Neuronal stem cell (in vitro differentiated cells): ENCODE results near the gene SLC38A2. TPM values are rescaled to one million over a fixed set of nuclear protein-coding genes. Genes with fewer than 3 reads are reported as not detected.

Source experiments
- DNase-seq: peaks from one replicate; pipeline ENCODE4 v3.0.0-alpha.2; 2013; ENCODE audit warnings: low spot score
- H2AFZ ChIP-seq: one replicate; pipeline ENCODE4 v1.6.1; 2013; ENCODE audit warnings: mild to moderate bottlenecking, low read length, inconsistent platforms
- H2AK5ac ChIP-seq: 2 replicates; pipeline ENCODE4 v1.6.1; 2013; ENCODE audit warnings: low read depth, mild to moderate bottlenecking, inconsistent platforms, low read length, moderate library complexity, mixed read lengths
- H2BK120ac ChIP-seq: 2 replicates; pipeline ENCODE4 v1.6.1; 2013; ENCODE audit warnings: low read depth, mild to moderate bottlenecking, inconsistent platforms, low read length, moderate library complexity, mixed read lengths
- H2BK12ac ChIP-seq: one replicate; pipeline ENCODE4 v1.6.1; 2013; ENCODE audit warnings: low read length, inconsistent platforms
- H2BK15ac ChIP-seq: 2 replicates; pipeline ENCODE4 v1.6.1; 2013; ENCODE audit warnings: mild to moderate bottlenecking, low read length, inconsistent platforms, mixed read lengths
- H2BK5ac ChIP-seq: one replicate; pipeline ENCODE4 v1.6.1; 2013; ENCODE audit warnings: inconsistent platforms, mild to moderate bottlenecking, low read length, moderate library complexity
- H3K14ac ChIP-seq: one replicate; pipeline ENCODE4 v1.6.1; 2013; ENCODE audit warnings: low read length, inconsistent platforms
- H3K18ac ChIP-seq: 2 replicates; pipeline ENCODE4 v1.6.1; 2013; ENCODE audit warnings: low read length, inconsistent platforms
- H3K23ac ChIP-seq: 2 replicates; pipeline ENCODE4 v1.6.1; 2013; ENCODE audit warnings: low read depth, mild to moderate bottlenecking, mixed read lengths, low read length, inconsistent platforms; ENCODE audit not compliant: poor library complexity
- H3K27ac ChIP-seq: replicated peaks from 3 replicates; pipeline ENCODE4 v1.5.1; 2013; ENCODE audit warnings: low read length, inconsistent platforms
- H3K27me3 ChIP-seq, 3 experiments: 2 replicates each; pipeline ENCODE4 v1.6.1; 2013; ENCODE audit warnings: low read length in 3 of 3, mild to moderate bottlenecking in 2 of 3, inconsistent platforms in 1 of 3, low read depth in 1 of 3, mixed read lengths in 1 of 3, moderate library complexity in 1 of 3; ENCODE audit not compliant: control insufficient read depth in 3 of 3, insufficient read depth in 3 of 3
- H3K36me3 ChIP-seq, 2 donors: replicated peaks in 1 of 2; 2 replicates each; pipeline ENCODE4 v1.6.1; 2013; ENCODE audit warnings: low read length in 2 of 2; ENCODE audit not compliant: control insufficient read depth in 2 of 2, insufficient read depth in 2 of 2
- H3K4ac ChIP-seq: 2 replicates; pipeline ENCODE4 v1.6.1; 2013; ENCODE audit warnings: inconsistent platforms, mild to moderate bottlenecking, low read length, moderate library complexity
- H3K4me1 ChIP-seq, 2 donors: 1 replicate in 1 of 2; 2 replicates in 1 of 2; pipeline ENCODE4 v1.6.1; 2013; ENCODE audit warnings: low read length in 2 of 2, low read depth in 1 of 2; ENCODE audit not compliant: control insufficient read depth in 2 of 2, insufficient read depth in 1 of 2
- H3K4me2 ChIP-seq: one replicate; pipeline ENCODE4 v1.6.1; 2013; ENCODE audit warnings: mild to moderate bottlenecking, low read length, inconsistent platforms; ENCODE audit not compliant: insufficient read depth, poor library complexity, severe bottlenecking
- H3K4me3 ChIP-seq, 2 donors: 2 replicates each; pipeline ENCODE4 v1.5.1; 2013; ENCODE audit warnings: low read length in 2 of 2, mild to moderate bottlenecking in 2 of 2, inconsistent platforms in 1 of 2, moderate library complexity in 1 of 2
- H3K79me1 ChIP-seq: one replicate; pipeline ENCODE4 v1.6.1; 2013; ENCODE audit warnings: low read depth, mild to moderate bottlenecking, inconsistent platforms, low read length, moderate library complexity
- H3K9ac ChIP-seq: one replicate; pipeline ENCODE4 v1.6.1; 2013; ENCODE audit warnings: mild to moderate bottlenecking, low read depth, low read length, inconsistent platforms; ENCODE audit not compliant: poor library complexity
- H3K9me3 ChIP-seq, 2 donors: replicated peaks in 1 of 2; 2 replicates each; pipeline versions ENCODE3 to v1.6.1; 2013; ENCODE audit warnings: low read length in 2 of 2, mild to moderate bottlenecking in 2 of 2, inconsistent platforms in 1 of 2, low read depth in 1 of 2, mixed read lengths in 1 of 2, moderate library complexity in 1 of 2; ENCODE audit not compliant: control insufficient read depth in 2 of 2, insufficient read depth in 1 of 2
- H4K8ac ChIP-seq: one replicate; pipeline ENCODE4 v1.6.1; 2013; ENCODE audit warnings: low read depth, mild to moderate bottlenecking, inconsistent platforms, low read length, moderate library complexity
- H4K91ac ChIP-seq: one replicate; pipeline ENCODE4 v1.6.1; 2013; ENCODE audit warnings: low read length, low read depth, mild to moderate bottlenecking, inconsistent platforms; ENCODE audit not compliant: poor library complexity
- WGBS, 2 donors: extraction: QIAGEN DNeasy Blood & Tissue Kit; methylation state at CpG; one replicate each; pipeline ENCODE4 v1.1.7; 2013; ENCODE audit warnings: missing lambda C conversion rate in 2 of 2, mixed read lengths in 1 of 2; ENCODE audit not compliant: insufficient read length in 2 of 2, insufficient replicate concordance in 1 of 2; ENCODE audit errors: extremely low coverage in 2 of 2; 5-methylcytosine and 5-hydroxymethylcytosine counted together
- polyA plus RNA-seq, 2 experiments: library from polyadenylated mRNA; stranded (reverse); fragments of 200-250 nt; gene quantifications; one replicate each; pipeline ENCODE4 v1.2.3, GENCODE V29; 2013

SLC38A2 gene
- 168 TPM for polyA plus RNA-seq (2013, experiment 1 of 2)
- polyA plus RNA-seq (2013, experiment 2 of 2), result 171 TPM

- Histone ChIP-seq H4K91ac (peak within 1 kb of the TSS; percentile 67), H3K23ac (peak within 1 kb of the TSS; percentile 100), H2AFZ (peak within 1 kb of the TSS; percentile 88), H2BK15ac (no peak within 1 kb of the TSS), H4K8ac (no peak within 1 kb of the TSS), H2BK5ac (peak within 1 kb of the TSS; percentile 71), H2BK12ac (no peak within 1 kb of the TSS), H3K9me3 (no peaks in the 10 kb centered on the region), H3K4me1 (peaks cover 4 to 8% of the 10 kb centered on the region in 2 donors), H3K79me1 (no peaks in the 10 kb centered on the region), H3K27ac (peak within 1 kb of the TSS; percentile 90), H3K36me3 (peaks cover 11 to 34% of the 10 kb centered on the region in 2 donors), H2BK120ac (peak within 1 kb of the TSS; percentile 73), H3K18ac (peak within 1 kb of the TSS; percentile 99), H3K4ac (peak within 1 kb of the TSS; percentile 86), H3K4me3 (peak within 1 kb of the TSS; percentile 85 to 86), H3K14ac (peak within 1 kb of the TSS; percentile 98), H2AK5ac (peak within 1 kb of the TSS; percentile 49), H3K4me2 (peak within 1 kb of the TSS; percentile 95), H3K27me3 (peaks cover 0 to 25% (median 0%) of the 10 kb centered on the region in 3 experiments), H3K9ac (peak within 1 kb of the TSS; percentile 98)
- peak; percentile 86 for DNase-seq
- WGBS, 2 donors, result no CpG with 5 or more reads among the region's 48 CpGs
These were observed at the start of gene SLC38A2 for GRCh38 chr12:46372544-46373300. Gene SLC38A2 (minus strand): TSS chr12:46372773. CDS start chr12:46371293, 1,480 bp downstream.

- no peak overlapping the region for H2AK5ac ChIP-seq
- no peaks in the 10 kb centered on the region for H3K4me1 ChIP-seq
- peaks cover 0 to 30% (median 0%) of the 10 kb centered on the region in 3 experiments for H3K27me3 ChIP-seq
- H3K27ac ChIP-seq, result no peak overlapping the region
- H3K18ac ChIP-seq, result no peak overlapping the region
- no peak overlapping the region for H3K14ac ChIP-seq
- DNase-seq, result no peak
- H3K9me3 ChIP-seq, result no peaks in the 10 kb centered on the region
- no peak overlapping the region for H3K4me3 ChIP-seq
- no peak overlapping the region for H3K4me2 ChIP-seq
- H4K8ac ChIP-seq, result no peak overlapping the region
- no peaks in the 10 kb centered on the region for H3K79me1 ChIP-seq
- no peak overlapping the region for H4K91ac ChIP-seq
- H3K36me3 ChIP-seq, result no peaks in the 10 kb centered on the region
- H2BK12ac ChIP-seq, result no peak overlapping the region
- WGBS, 2 donors, result no CpG with 5 or more reads among the region's 1 CpG
- H2AFZ ChIP-seq, result no peak overlapping the region
- no peak overlapping the region for H3K4ac ChIP-seq
- H2BK120ac ChIP-seq, result no peak overlapping the region
- H2BK5ac ChIP-seq, result no peak overlapping the region
- no peak overlapping the region for H3K9ac ChIP-seq
- H2BK15ac ChIP-seq, result no peak overlapping the region
- H3K23ac ChIP-seq, result no peak overlapping the region
These were observed 47.1 kb upstream of the SLC38A2 start for GRCh38 chr12:46419675-46420074.

GRCh38 chr12:46415552-46415951 is 43.0 kb upstream of the SLC38A2 start:
- no peak for DNase-seq
- Histone ChIP-seq H3K79me1 (no peaks in the 10 kb centered on the region), H2BK15ac (no peak overlapping the region), H3K9me3 (no peaks in the 10 kb centered on the region), H2BK12ac (no peak overlapping the region), H3K4me1 (no peaks in the 10 kb centered on the region), H4K8ac (no peak overlapping the region), H3K18ac (no peak overlapping the region), H3K27ac (no peak overlapping the region), H3K9ac (no peak overlapping the region), H3K4me3 (no peak overlapping the region), H4K91ac (no peak overlapping the region), H2AK5ac (no peak overlapping the region), H2AFZ (no peak overlapping the region), H3K36me3 (no peaks in the 10 kb centered on the region), H3K4ac (no peak overlapping the region), H3K27me3 (peaks cover 0 to 67% (median 0%) of the 10 kb centered on the region in 3 experiments), H3K23ac (no peak overlapping the region), H3K4me2 (no peak overlapping the region), H3K14ac (no peak overlapping the region), H2BK5ac (no peak overlapping the region), H2BK120ac (no peak overlapping the region)
- no CpG with 5 or more reads among the region's 4 CpGs for WGBS, 2 donors

- Histone ChIP-seq H3K9ac (no peak overlapping the region), H2AFZ (no peak overlapping the region), H4K8ac (no peak overlapping the region), H3K27ac (no peak overlapping the region), H4K91ac (no peak overlapping the region), H3K36me3 (no peaks in the 10 kb centered on the region), H2BK12ac (no peak overlapping the region), H3K4me3 (no peak overlapping the region), H3K23ac (no peak overlapping the region), H3K18ac (no peak overlapping the region), H3K4me1 (no peaks in the 10 kb centered on the region), H3K4ac (no peak overlapping the region), H2BK120ac (no peak overlapping the region), H3K4me2 (no peak overlapping the region), H2BK15ac (no peak overlapping the region), H3K9me3 (no peaks in the 10 kb centered on the region), H3K14ac (no peak overlapping the region), H2AK5ac (no peak overlapping the region), H2BK5ac (no peak overlapping the region), H3K79me1 (no peaks in the 10 kb centered on the region), H3K27me3 (peaks cover 0 to 74% (median 0%) of the 10 kb centered on the region in 3 experiments)
- DNase-seq, result no peak
- WGBS, 2 donors, result no CpG with 5 or more reads among the region's 1 CpG
These were observed 42.2 kb upstream of the SLC38A2 start for GRCh38 chr12:46414591-46415268.
